Urinary bladder (tissue), 4 donors: Measurements from ENCODE around the gene RELN. TPM values are rescaled to one million over a fixed set of nuclear protein-coding genes. Genes with fewer than 3 reads are reported as not detected.

Experiments used
- DNase-seq: peaks from one replicate; pipeline ENCODE4 v3.0.0-alpha.2; 2015; ENCODE audit errors: extremely low spot score
- H3K27ac ChIP-seq: one replicate; pipeline ENCODE4 v1.5.1; 2013; ENCODE audit warnings: low read depth, mild to moderate bottlenecking, moderate library complexity
- H3K36me3 ChIP-seq: one replicate; pipeline ENCODE4 v1.6.1; 2013; ENCODE audit warnings: mild to moderate bottlenecking, moderate library complexity; ENCODE audit not compliant: insufficient read depth
- H3K4me1 ChIP-seq: one replicate; pipeline ENCODE4 v1.6.1; 2013; ENCODE audit warnings: mild to moderate bottlenecking, moderate library complexity; ENCODE audit not compliant: insufficient read depth
- H3K4me3 ChIP-seq: one replicate; pipeline ENCODE4 v1.5.1; 2013; ENCODE audit warnings: low read depth, low read length
- WGBS: extraction: QIAGEN DNeasy Blood & Tissue Kit; methylation state at CpG from one replicate; pipeline ENCODE4 v1.1.7; 2013; 5-methylcytosine and 5-hydroxymethylcytosine counted together
- polyA plus RNA-seq: library from polyadenylated mRNA; stranded (reverse); fragments of 200-250 nt; gene quantifications from one replicate; pipeline ENCODE4 v1.2.3, GENCODE V29; 2013
- total RNA-seq: library from RNA; depleted of rRNA; stranded (reverse); fragments of >200 nt; gene quantifications from one replicate; pipeline ENCODE4 v1.2.3, GENCODE V29; 2014
- donor health status: healthy with polysubstance abuse.
- donor health status: healthy.

Gene RELN
- total and polyA plus RNA-seq, 2 donors, result 3.8 to 26.3 TPM

- H3K4me3 ChIP-seq, result no peak overlapping the region
- WGBS, result 64% methylated on average over 5 of the region's 5 CpGs
- H3K4me1 ChIP-seq, result no peaks in the 10 kb centered on the region
- H3K36me3 ChIP-seq, result no peaks in the 10 kb centered on the region
- no peak for DNase-seq
- H3K27ac ChIP-seq, result no peak overlapping the region
These were observed 20.8 kb upstream of the RELN start for GRCh38 chr7:104010052-104010909.

GRCh38 chr7:104008107-104008506, 18.6 kb upstream of the RELN start:
- no peaks in the 10 kb centered on the region for H3K4me1 ChIP-seq
- H3K36me3 ChIP-seq, result no peaks in the 10 kb centered on the region
- WGBS, result 74% methylated on average over 4 of the region's 4 CpGs
- no peak for DNase-seq
- no peak overlapping the region for H3K27ac ChIP-seq
- no peak overlapping the region for H3K4me3 ChIP-seq

- 56% methylated on average over 3 of the region's 3 CpGs for whole genome bisulfite sequencing
- no peak overlapping the region for H3K27ac ChIP-seq
- no peak overlapping the region for H3K4me3 ChIP-seq
- DNase-seq, result no peak
- H3K4me1 ChIP-seq, result no peaks in the 10 kb centered on the region
- no peaks in the 10 kb centered on the region for H3K36me3 ChIP-seq
These were observed 18.2 kb upstream of the RELN start for GRCh38 chr7:104007614-104008013.

GRCh38 chr7:104005197-104005596, 15.7 kb upstream of the RELN start:
- WGBS, result 83% methylated on average over 4 of the region's 4 CpGs
- H3K4me3 ChIP-seq, result no peak overlapping the region
- H3K4me1 ChIP-seq, result no peaks in the 10 kb centered on the region
- no peak for DNase-seq
- no peaks in the 10 kb centered on the region for H3K36me3 ChIP-seq
- H3K27ac ChIP-seq, result no peak overlapping the region

DNA sequence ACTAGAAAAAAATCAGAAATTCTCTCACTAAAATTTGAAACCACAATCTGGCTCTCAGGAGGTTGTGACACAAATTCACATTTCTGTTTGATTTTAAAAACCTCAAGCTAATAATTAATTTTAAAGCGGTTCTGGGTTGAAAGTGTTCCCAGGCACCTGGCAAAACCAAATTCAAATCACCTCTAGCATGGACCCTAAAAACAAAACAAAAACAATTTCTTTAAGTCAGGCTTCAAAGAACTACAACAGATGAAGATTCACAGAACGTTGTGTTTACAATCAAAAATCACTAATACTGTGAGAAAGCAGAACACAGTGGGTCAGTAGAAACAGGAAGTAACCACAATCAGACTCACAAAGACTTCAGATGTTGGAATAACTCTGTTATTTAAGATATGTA, 7.2 kb upstream of the RELN start:
- 63% methylated on average over 2 of the region's 2 CpGs for WGBS
- Histone ChIP-seq H3K4me3 (no peak overlapping the region), H3K27ac (no peak overlapping the region), H3K36me3 (no peaks in the 10 kb centered on the region), H3K4me1 (no peaks in the 10 kb centered on the region)
- DNase-seq, result no peak

DNA sequence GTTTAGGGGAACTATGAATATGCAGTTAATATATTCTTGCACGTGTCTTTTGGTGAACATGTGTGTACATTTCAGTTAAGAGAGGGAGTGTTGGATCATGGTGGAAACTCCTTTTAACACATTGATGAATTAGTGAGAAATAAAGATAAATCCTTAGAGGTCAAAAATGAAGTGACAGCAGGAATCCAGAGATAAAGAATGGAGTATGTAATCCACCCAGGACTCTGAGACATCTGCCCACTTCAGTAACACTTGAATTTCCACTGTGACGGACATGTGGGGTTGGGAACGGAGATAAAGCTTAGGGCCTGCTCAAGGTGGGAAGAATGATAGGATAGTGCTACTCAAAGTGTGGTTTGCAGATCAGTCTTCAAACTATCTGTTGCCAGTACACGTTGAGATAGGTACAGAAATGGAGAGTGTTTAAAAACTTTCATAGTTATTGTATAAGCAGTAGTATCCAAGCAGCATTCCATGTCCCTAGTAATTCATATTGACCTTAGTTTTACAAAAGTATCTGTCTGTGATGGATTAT, 6.6 kb upstream of the RELN start:
- DNase-seq, result no peak
- Histone ChIP-seq H3K36me3 (no peaks in the 10 kb centered on the region), H3K27ac (no peak overlapping the region), H3K4me1 (no peaks in the 10 kb centered on the region), H3K4me3 (no peak overlapping the region)
- 68% methylated on average over 4 of the region's 4 CpGs for WGBS

- Histone ChIP-seq H3K4me3 (no peak overlapping the region), H3K4me1 (no peaks in the 10 kb centered on the region), H3K27ac (no peak overlapping the region), H3K36me3 (no peaks in the 10 kb centered on the region)
- no peak for DNase-seq
These were observed 6.1 kb upstream of the RELN start for GRCh38 chr7:103995554-103995953.

GRCh38 chr7:103993551-103993950, 4.1 kb upstream of the RELN start:
- Histone ChIP-seq H3K4me1 (peaks cover 5% of the 10 kb centered on the region), H3K27ac (no peak overlapping the region), H3K36me3 (no peaks in the 10 kb centered on the region), H3K4me3 (no peak overlapping the region)
- no peak for DNase-seq
- WGBS, result 86% methylated on average over 1 of the region's 1 CpG

DNA sequence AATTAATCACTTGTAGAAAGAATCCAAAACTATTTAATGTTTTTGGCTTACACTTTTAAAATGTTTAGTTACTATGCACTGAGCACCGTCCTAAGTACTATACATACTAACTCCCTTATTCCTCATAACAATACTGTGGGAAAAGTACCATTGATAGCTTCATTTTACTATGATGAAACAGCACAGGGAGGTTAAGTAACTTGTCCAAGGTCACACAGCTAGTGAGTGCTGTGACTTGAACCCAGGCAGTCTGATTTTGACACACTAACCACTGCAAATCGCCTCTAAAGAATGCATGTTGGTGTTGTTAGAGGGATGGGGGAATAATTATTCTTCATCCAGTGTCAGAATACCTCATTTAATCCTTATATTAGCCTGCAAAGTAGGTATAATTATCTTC, 1.9 kb upstream of the RELN start:
- peaks cover 5% of the 10 kb centered on the region for H3K4me1 ChIP-seq
- H3K27ac ChIP-seq, result no peak overlapping the region
- WGBS, result 62% methylated on average over 2 of the region's 2 CpGs
- H3K4me3 ChIP-seq, result no peak overlapping the region
- H3K36me3 ChIP-seq, result no peaks in the 10 kb centered on the region
- no peak for DNase-seq

DNA sequence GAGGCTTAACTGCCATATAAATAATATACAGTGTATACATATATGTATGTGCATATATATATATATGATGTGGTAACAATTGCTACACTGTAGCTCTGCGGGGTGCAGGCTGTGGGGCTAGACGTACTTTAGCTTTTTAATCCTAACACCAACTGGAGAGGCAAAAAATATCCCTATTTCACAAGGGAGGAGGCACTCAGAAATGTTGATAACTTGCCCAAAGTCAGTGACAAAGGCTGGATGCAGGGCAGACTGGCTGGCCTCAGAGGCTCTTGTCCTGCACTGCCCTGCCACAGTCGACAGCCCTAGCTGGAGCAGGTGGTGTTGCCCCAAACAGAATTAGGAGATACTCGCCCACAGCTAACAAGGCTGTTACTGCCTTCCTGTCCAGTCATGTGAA, 1.5 kb upstream of the RELN start:
- Histone ChIP-seq H3K27ac (no peak overlapping the region), H3K4me1 (peaks cover 5% of the 10 kb centered on the region), H3K36me3 (no peaks in the 10 kb centered on the region), H3K4me3 (no peak overlapping the region)
- 34% methylated on average over 4 of the region's 4 CpGs for WGBS
- DNase-seq, result no peak

GRCh38 chr7:103989785-103990767, 618 bp upstream of the RELN start:
- peak overlapping the region; percentile 68 for H3K4me3 ChIP-seq
- DNase-seq, result no peak
- WGBS, result under 1% methylated on average over 80 of the region's 80 CpGs
- H3K4me1 ChIP-seq, result peaks cover 5% of the 10 kb centered on the region
- H3K36me3 ChIP-seq, result no peaks in the 10 kb centered on the region
- H3K27ac ChIP-seq, result no peak overlapping the region

- H3K4me3 ChIP-seq, result peak overlapping the region; percentile 68
- no peaks in the 10 kb centered on the region for H3K36me3 ChIP-seq
- no peak for DNase-seq
- 3% methylated on average over 37 of the region's 37 CpGs for WGBS
- no peak overlapping the region for H3K27ac ChIP-seq
- H3K4me1 ChIP-seq, result peaks cover 5% of the 10 kb centered on the region
These were observed 824 bp downstream of the RELN start for GRCh38 chr7:103988468-103989199.

DNA sequence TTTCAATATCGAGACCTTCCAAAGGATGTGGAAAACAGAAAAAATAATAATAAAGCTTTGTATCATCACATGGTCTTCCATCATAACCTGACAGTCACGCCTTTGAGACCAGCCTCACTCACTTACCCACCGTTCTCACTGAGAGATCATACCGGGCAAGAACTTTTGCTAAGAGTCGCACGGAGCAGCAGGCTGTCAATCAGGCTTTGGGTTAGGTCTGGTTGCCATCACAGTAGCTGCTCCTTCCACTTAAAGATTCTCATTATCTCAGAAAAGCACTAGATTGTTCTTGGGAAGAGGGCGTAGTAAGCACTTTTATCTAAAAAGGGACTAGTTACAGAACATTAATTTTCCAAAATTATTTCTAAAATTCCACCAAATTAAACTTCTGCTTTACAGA, 2.0 kb downstream of the RELN start:
- Histone ChIP-seq H3K27ac (no peak overlapping the region), H3K4me1 (peaks cover 5% of the 10 kb centered on the region), H3K4me3 (no peak overlapping the region), H3K36me3 (no peaks in the 10 kb centered on the region)
- WGBS, result 59% methylated on average over 7 of the region's 7 CpGs
- DNase-seq, result no peak
